Measurements from ENCODE around the gene TCF7L2.
A peak's percentile ranks its signal among the peaks of the same experiment; 100 is the strongest.

TCF7L2 gene

GRCh38 chr10:113000876-113001598 is 51.0 kb downstream of the TCF7L2 start:
- DNase-seq, result no peak

GRCh38 chr10:113001599-113002448 is 51.8 kb downstream of the TCF7L2 start:
- DNase-seq, result no peak

GRCh38 chr10:113002449-113002777 is 52.4 kb downstream of the TCF7L2 start:
- no peak for DNase-seq

- DNase-seq, result no peak
Measured at GRCh38 chr10:113003052-113003451, 53.0 kb downstream of the TCF7L2 start.

- DNase-seq, result no peak
Measured at GRCh38 chr10:113004069-113004618, 54.1 kb downstream of the TCF7L2 start.

GRCh38 chr10:113005380-113005779 is 55.3 kb downstream of the TCF7L2 start:
- peak in 1 of 2 donors; percentile 7 for DNase-seq

GRCh38 chr10:113006656-113007342 is 56.8 kb downstream of the TCF7L2 start:
- DNase-seq, result no peak

- peak; percentile 44 to 62 for DNase-seq
Measured at GRCh38 chr10:113007343-113007771, 57.3 kb downstream of the TCF7L2 start.

- peak in 1 of 2 donors; percentile 7 for DNase-seq
Measured at GRCh38 chr10:113007821-113008220, 57.8 kb downstream of the TCF7L2 start.

GRCh38 chr10:113011592-113012374 is 61.7 kb downstream of the TCF7L2 start:
- DNase-seq, result no peak

- DNase-seq, result no peak
Measured at GRCh38 chr10:113015201-113015600, 65.2 kb downstream of the TCF7L2 start.

GRCh38 chr10:113017376-113017775 is 67.3 kb downstream of the TCF7L2 start:
- DNase-seq, result no peak

GRCh38 chr10:113018034-113018433 is 68.0 kb downstream of the TCF7L2 start:
- DNase-seq, result no peak

GRCh38 chr10:113019096-113019495 is 69.0 kb downstream of the TCF7L2 start:
- no peak for DNase-seq

GRCh38 chr10:113019692-113020474 is 69.8 kb downstream of the TCF7L2 start:
- no peak for DNase-seq

GRCh38 chr10:113020475-113020753 is 70.4 kb downstream of the TCF7L2 start:
- DNase-seq, result no peak

- DNase-seq, result no peak
Measured at GRCh38 chr10:113020838-113021237, 70.8 kb downstream of the TCF7L2 start.

GRCh38 chr10:113021268-113022040 is 71.4 kb downstream of the TCF7L2 start:
- DNase-seq, result no peak

- DNase-seq, result no peak
Measured at GRCh38 chr10:113022265-113022664, 72.2 kb downstream of the TCF7L2 start.

GRCh38 chr10:113023017-113023416 is 73.0 kb downstream of the TCF7L2 start:
- no peak for DNase-seq

GRCh38 chr10:113024930-113025329 is 74.9 kb downstream of the TCF7L2 start:
- no peak for DNase-seq
